Measurements from ENCODE around the gene PROP1.
"Not testable (repeated sequence)": the region's sequence is repeated elsewhere in the genome, so short reads cannot be mapped to it uniquely, and the experiment has no call there.

Gene PROP1

GRCh38 chr5:177959315-177959714 is 36.7 kb downstream of the PROP1 start:
- H3K36me3 ChIP-seq (ENCODE audit: control insufficient read depth in 1 of 2, insufficient read depth in 2 of 2, low read depth in 1 of 2, low read length in 2 of 2): no peaks in the 10 kb centered on the region
- H3K4me1 ChIP-seq (ENCODE audit: control insufficient read depth, insufficient read depth, low read depth, low read length): peaks cover 2% of the 10 kb centered on the region
- H3K9ac ChIP-seq (ENCODE audit: low read length): no peak overlapping the region
- no peak overlapping the region for H4K91ac ChIP-seq (ENCODE audit: low read length)
- H3K4me2 ChIP-seq (ENCODE audit: low read length, poor library complexity, severe bottlenecking): no peak overlapping the region
- DNase-seq: no peak
- H3K23ac ChIP-seq (ENCODE audit: low read length in 2 of 2): no peak overlapping the region
- H3K79me1 ChIP-seq (replicated peaks; ENCODE audit: low read length, poor library complexity, severe bottlenecking): no peaks in the 10 kb centered on the region
- no peak overlapping the region for H2BK5ac ChIP-seq (ENCODE audit: low read depth, low read length, poor library complexity, severe bottlenecking)
- no peak overlapping the region for H2BK15ac ChIP-seq (ENCODE audit: low read depth, poor library complexity, severe bottlenecking)
- no peaks in the 10 kb centered on the region for H3K27me3 ChIP-seq (ENCODE audit: control insufficient read depth in 1 of 2, insufficient read depth in 1 of 2, low read length in 2 of 2)
- H3K27ac ChIP-seq (ENCODE audit: low read length, poor library complexity, severe bottlenecking): no peak overlapping the region
- H3K9me3 ChIP-seq (ENCODE audit: control insufficient read depth, low read length): no peaks in the 10 kb centered on the region
- no peak overlapping the region for H3K14ac ChIP-seq (ENCODE audit: low read length in 2 of 2)
- no peak overlapping the region for H3K4ac ChIP-seq (ENCODE audit: low read depth in 1 of 2, low read length in 2 of 2)
- H2AK5ac ChIP-seq (ENCODE audit: low read length, severe bottlenecking): no peak overlapping the region
- H2BK12ac ChIP-seq (ENCODE audit: low read length in 2 of 2): no peak overlapping the region
- H3K18ac ChIP-seq (ENCODE audit: low read depth in 1 of 2, low read length in 2 of 2): no peak overlapping the region
- WGBS: 88% methylated on average over 9 of the region's 9 CpGs
- H3K4me3 ChIP-seq (ENCODE audit: insufficient read depth in 1 of 2, low read depth in 1 of 2, low read length in 2 of 2): no peak overlapping the region
- H2BK120ac ChIP-seq (ENCODE audit: low read depth, low read length): no peak overlapping the region
- H4K8ac ChIP-seq (ENCODE audit: low read length): no peak overlapping the region
- H2AFZ ChIP-seq (ENCODE audit: low read depth, low read length): no peak overlapping the region

- H3K27me3 ChIP-seq (ENCODE audit: control insufficient read depth in 1 of 2, insufficient read depth in 1 of 2, low read length in 2 of 2): no peaks in the 10 kb centered on the region
- H3K27ac ChIP-seq (ENCODE audit: low read length, poor library complexity, severe bottlenecking): no peak overlapping the region
- H2AFZ ChIP-seq (ENCODE audit: low read depth, low read length): no peak overlapping the region
- H3K18ac ChIP-seq (ENCODE audit: low read depth in 1 of 2, low read length in 2 of 2): no peak overlapping the region
- no peaks in the 10 kb centered on the region for H3K36me3 ChIP-seq (ENCODE audit: control insufficient read depth in 1 of 2, insufficient read depth in 2 of 2, low read depth in 1 of 2, low read length in 2 of 2)
- H3K23ac ChIP-seq (ENCODE audit: low read length in 2 of 2): no peak overlapping the region
- peaks cover under 1% of the 10 kb centered on the region for H3K4me1 ChIP-seq (ENCODE audit: control insufficient read depth, insufficient read depth, low read depth, low read length)
- H2BK120ac ChIP-seq (ENCODE audit: low read depth, low read length): peak overlapping the region; percentile 19
- H3K14ac ChIP-seq (ENCODE audit: low read length in 2 of 2): peak overlapping the region in 1 of 2 experiments; percentile 19
- no peak overlapping the region for H4K8ac ChIP-seq (ENCODE audit: low read length)
- H3K4me3 ChIP-seq (ENCODE audit: insufficient read depth in 1 of 2, low read depth in 1 of 2, low read length in 2 of 2): no peak overlapping the region
- H3K79me1 ChIP-seq (replicated peaks; ENCODE audit: low read length, poor library complexity, severe bottlenecking): no peaks in the 10 kb centered on the region
- H3K4me2 ChIP-seq (ENCODE audit: low read length, poor library complexity, severe bottlenecking): no peak overlapping the region
- H3K4ac ChIP-seq (ENCODE audit: low read depth in 1 of 2, low read length in 2 of 2): no peak overlapping the region
- no peak overlapping the region for H2BK5ac ChIP-seq (ENCODE audit: low read depth, low read length, poor library complexity, severe bottlenecking)
- no peak overlapping the region for H2BK12ac ChIP-seq (ENCODE audit: low read length in 2 of 2)
- H4K91ac ChIP-seq (ENCODE audit: low read length): no peak overlapping the region
- H3K9ac ChIP-seq (ENCODE audit: low read length): no peak overlapping the region
- no peak for DNase-seq
- H2BK15ac ChIP-seq (ENCODE audit: low read depth, poor library complexity, severe bottlenecking): no peak overlapping the region
- H2AK5ac ChIP-seq (ENCODE audit: low read length, severe bottlenecking): no peak overlapping the region
- H3K9me3 ChIP-seq (ENCODE audit: control insufficient read depth, low read length): no peaks in the 10 kb centered on the region
- WGBS: 88% methylated on average over 16 of the region's 17 CpGs
Measured at GRCh38 chr5:177958696-177959095, 37.3 kb downstream of the PROP1 start.

DNA sequence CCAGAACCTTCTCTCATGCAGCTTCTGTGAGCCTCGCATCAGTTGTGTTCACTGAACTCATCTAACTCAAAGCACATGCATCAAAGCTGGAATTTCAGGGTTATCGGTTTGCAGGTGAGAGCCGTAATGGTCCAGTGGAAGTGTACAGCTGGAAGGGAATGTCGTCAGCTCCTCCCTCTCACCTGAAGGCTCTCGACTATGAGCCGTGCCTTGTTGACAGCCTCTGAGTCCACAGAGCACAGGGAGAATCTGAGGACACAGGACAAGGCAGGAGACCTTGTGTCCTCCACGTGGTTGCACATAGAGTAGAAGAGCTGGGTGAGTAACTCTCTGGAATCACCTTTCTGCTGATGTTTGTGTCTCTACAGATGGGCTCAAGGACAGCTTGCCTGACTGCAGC is 38.8 kb downstream of the PROP1 start:
- H3K18ac ChIP-seq (ENCODE audit: low read depth in 1 of 2, low read length in 2 of 2): no peak overlapping the region
- H4K91ac ChIP-seq (ENCODE audit: low read length): no peak overlapping the region
- H3K4ac ChIP-seq (ENCODE audit: low read depth in 1 of 2, low read length in 2 of 2): no peak overlapping the region
- H4K8ac ChIP-seq (ENCODE audit: low read length): peak overlapping the region; percentile 42
- no peak overlapping the region for H3K4me3 ChIP-seq (ENCODE audit: insufficient read depth in 1 of 2, low read depth in 1 of 2, low read length in 2 of 2)
- H2BK12ac ChIP-seq (ENCODE audit: low read length in 2 of 2): no peak overlapping the region
- no peak overlapping the region for H3K9ac ChIP-seq (ENCODE audit: low read length)
- no peak overlapping the region for H2BK5ac ChIP-seq (ENCODE audit: low read depth, low read length, poor library complexity, severe bottlenecking)
- H3K27ac ChIP-seq (ENCODE audit: low read length, poor library complexity, severe bottlenecking): no peak overlapping the region
- no peak for DNase-seq
- 97% methylated on average over 7 of the region's 7 CpGs for WGBS
- H2BK120ac ChIP-seq (ENCODE audit: low read depth, low read length): no peak overlapping the region
- no peak overlapping the region for H2BK15ac ChIP-seq (ENCODE audit: low read depth, poor library complexity, severe bottlenecking)
- no peak overlapping the region for H2AFZ ChIP-seq (ENCODE audit: low read depth, low read length)
- H3K9me3 ChIP-seq (ENCODE audit: control insufficient read depth, low read length): no peaks in the 10 kb centered on the region
- H3K4me2 ChIP-seq (ENCODE audit: low read length, poor library complexity, severe bottlenecking): no peak overlapping the region
- no peaks in the 10 kb centered on the region for H3K4me1 ChIP-seq (ENCODE audit: control insufficient read depth, insufficient read depth, low read depth, low read length)
- no peaks in the 10 kb centered on the region for H3K36me3 ChIP-seq (ENCODE audit: control insufficient read depth in 1 of 2, insufficient read depth in 2 of 2, low read depth in 1 of 2, low read length in 2 of 2)
- H3K27me3 ChIP-seq (ENCODE audit: control insufficient read depth in 1 of 2, insufficient read depth in 1 of 2, low read length in 2 of 2): no peaks in the 10 kb centered on the region
- no peak overlapping the region for H2AK5ac ChIP-seq (ENCODE audit: low read length, severe bottlenecking)
- H3K23ac ChIP-seq (ENCODE audit: low read length in 2 of 2): no peak overlapping the region
- no peaks in the 10 kb centered on the region for H3K79me1 ChIP-seq (replicated peaks; ENCODE audit: low read length, poor library complexity, severe bottlenecking)
- H3K14ac ChIP-seq (ENCODE audit: low read length in 2 of 2): no peak overlapping the region

DNA sequence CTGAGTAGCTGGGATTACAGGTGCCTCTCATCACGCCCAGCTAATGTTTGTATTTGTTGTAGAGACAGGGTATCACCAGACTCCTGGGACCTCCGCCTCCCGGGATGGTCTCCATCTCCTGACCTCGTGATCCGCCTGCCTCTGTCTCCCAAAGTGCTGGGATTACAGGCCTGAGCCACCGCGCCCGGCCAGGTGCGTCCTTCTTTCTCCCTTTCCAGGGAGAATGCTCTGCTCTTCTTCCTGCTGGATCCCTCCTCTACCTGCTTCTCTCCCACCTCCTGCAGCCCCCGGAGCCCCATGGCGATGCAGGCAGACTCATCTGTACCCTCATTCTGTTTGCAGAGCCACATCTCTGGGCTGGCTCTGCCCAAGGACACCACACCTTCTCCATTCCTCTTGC is 42.9 kb downstream of the PROP1 start:
- not testable (repeated sequence) for H3K27me3 ChIP-seq (ENCODE audit: control insufficient read depth in 1 of 2, insufficient read depth in 1 of 2, low read length in 2 of 2); H3K4ac ChIP-seq (ENCODE audit: low read depth in 1 of 2, low read length in 2 of 2); H3K36me3 ChIP-seq (ENCODE audit: control insufficient read depth in 1 of 2, insufficient read depth in 2 of 2, low read depth in 1 of 2, low read length in 2 of 2); H4K8ac ChIP-seq (ENCODE audit: low read length); H2BK120ac ChIP-seq (ENCODE audit: low read depth, low read length); H3K9me3 ChIP-seq (ENCODE audit: control insufficient read depth, low read length); H3K18ac ChIP-seq (ENCODE audit: low read depth in 1 of 2, low read length in 2 of 2); H2BK12ac ChIP-seq (ENCODE audit: low read length in 2 of 2); DNase-seq; H3K4me1 ChIP-seq (ENCODE audit: control insufficient read depth, insufficient read depth, low read depth, low read length); H2BK15ac ChIP-seq (ENCODE audit: low read depth, poor library complexity, severe bottlenecking); H3K9ac ChIP-seq (ENCODE audit: low read length); H2AK5ac ChIP-seq (ENCODE audit: low read length, severe bottlenecking); H3K4me3 ChIP-seq (ENCODE audit: insufficient read depth in 1 of 2, low read depth in 1 of 2, low read length in 2 of 2); H2AFZ ChIP-seq (ENCODE audit: low read depth, low read length); H2BK5ac ChIP-seq (ENCODE audit: low read depth, low read length, poor library complexity, severe bottlenecking); H3K79me1 ChIP-seq (replicated peaks; ENCODE audit: low read length, poor library complexity, severe bottlenecking); H3K4me2 ChIP-seq (ENCODE audit: low read length, poor library complexity, severe bottlenecking); H3K23ac ChIP-seq (ENCODE audit: low read length in 2 of 2); H4K91ac ChIP-seq (ENCODE audit: low read length); H3K27ac ChIP-seq (ENCODE audit: low read length, poor library complexity, severe bottlenecking); H3K14ac ChIP-seq (ENCODE audit: low read length in 2 of 2)
- 95% methylated on average over 8 of the region's 11 CpGs for WGBS

Data from mesenchymal stem cell (in vitro differentiated cells and primary cell).